Lower leg skin (tissue), 4 donors: ENCODE results near the gene POC1A. TPM values are rescaled to one million over a fixed set of nuclear protein-coding genes. Genes with fewer than 3 reads are reported as not detected.

Source experiments
- DNase-seq, 2 donors: peaks; one replicate each; pipeline ENCODE4 v3.0.0-alpha.2; 2019; ENCODE audit warnings: low spot score in 2 of 2
- H3K4me3 ChIP-seq: fragments of 200-600 bp; sonication (generic); 2 replicates; pipeline ENCODE4 v1.5.1; 2017; ENCODE audit warnings: mild to moderate bottlenecking, low read depth; ENCODE audit not compliant: poor library complexity, severe bottlenecking
- POLR2A ChIP-seq, 2 donors: fragments of 450-650 bp; IDR thresholded peaks; one replicate each; pipeline ENCODE4 v1.6.1; 2016 to 2017; ENCODE audit warnings: antibody characterized with exemption in 2 of 2, mild to moderate bottlenecking in 1 of 2, moderate library complexity in 1 of 2
- WGBS, 2 donors: methylation state at CpG; one replicate each; pipeline ENCODE4 v1.1.5; 2018; 5-methylcytosine and 5-hydroxymethylcytosine counted together
- intact Hi-C: fragments of 100-400 bp; cut with DNase I; formaldehyde crosslinking; loops from one replicate; pipeline ENCODE4 v1.15.0; 2023; ENCODE audit warnings: low total_unique reads
- total RNA-seq, 4 donors: library from RNA; depleted of rRNA; stranded (reverse); fragments of >200 nt; gene quantifications; one replicate each; pipeline ENCODE4 v1.1.0, GENCODE V29; 2016
- TF ChIP-seq, protein P1 (sequence below), 3 donors: fragments of 450-650 bp; IDR thresholded peaks; one replicate each; pipeline ENCODE4 v1.5.1; 2016; ENCODE audit warnings: antibody characterized with exemption in 3 of 3, mild to moderate bottlenecking in 3 of 3, moderate library complexity in 2 of 3

Gene POC1A
- total RNA-seq, 4 donors from 2014 or later: 1.6 to 4.9 (median 1.9) TPM

DNA sequence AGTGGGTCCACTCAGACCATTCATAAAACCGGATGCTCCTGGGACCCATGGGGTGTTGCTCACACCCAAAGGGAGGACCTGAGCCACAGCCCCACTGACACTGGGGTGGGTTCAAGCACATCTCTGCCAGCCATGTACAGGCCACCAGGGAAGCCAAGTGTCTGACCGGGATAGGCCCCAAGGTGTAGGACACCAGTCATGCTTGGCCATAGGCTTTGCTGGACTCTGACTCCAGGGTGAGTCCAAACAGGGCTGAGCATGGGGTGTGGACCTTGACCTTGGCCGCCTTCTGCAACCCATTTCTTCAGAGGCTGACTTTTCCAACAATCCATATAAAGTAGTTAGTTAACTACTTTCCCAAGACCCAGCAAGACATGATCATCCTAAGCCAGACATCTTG is 66.5 kb downstream of the POC1A start:
- DNase-seq: no peak
- H3K4me3 ChIP-seq: no peak overlapping the region
- intact Hi-C loops: no loop called here
- no peak for TF ChIP-seq POLR2A (IDR thresholded peaks at IDR 0.05)
- TF ChIP-seq, protein P1, sequence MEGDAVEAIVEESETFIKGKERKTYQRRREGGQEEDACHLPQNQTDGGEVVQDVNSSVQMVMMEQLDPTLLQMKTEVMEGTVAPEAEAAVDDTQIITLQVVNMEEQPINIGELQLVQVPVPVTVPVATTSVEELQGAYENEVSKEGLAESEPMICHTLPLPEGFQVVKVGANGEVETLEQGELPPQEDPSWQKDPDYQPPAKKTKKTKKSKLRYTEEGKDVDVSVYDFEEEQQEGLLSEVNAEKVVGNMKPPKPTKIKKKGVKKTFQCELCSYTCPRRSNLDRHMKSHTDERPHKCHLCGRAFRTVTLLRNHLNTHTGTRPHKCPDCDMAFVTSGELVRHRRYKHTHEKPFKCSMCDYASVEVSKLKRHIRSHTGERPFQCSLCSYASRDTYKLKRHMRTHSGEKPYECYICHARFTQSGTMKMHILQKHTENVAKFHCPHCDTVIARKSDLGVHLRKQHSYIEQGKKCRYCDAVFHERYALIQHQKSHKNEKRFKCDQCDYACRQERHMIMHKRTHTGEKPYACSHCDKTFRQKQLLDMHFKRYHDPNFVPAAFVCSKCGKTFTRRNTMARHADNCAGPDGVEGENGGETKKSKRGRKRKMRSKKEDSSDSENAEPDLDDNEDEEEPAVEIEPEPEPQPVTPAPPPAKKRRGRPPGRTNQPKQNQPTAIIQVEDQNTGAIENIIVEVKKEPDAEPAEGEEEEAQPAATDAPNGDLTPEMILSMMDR (IDR thresholded peaks at IDR 0.05): no peak
- 96 to 99% methylated on average over 3 of the region's 3 CpGs for WGBS, 2 donors

DNA sequence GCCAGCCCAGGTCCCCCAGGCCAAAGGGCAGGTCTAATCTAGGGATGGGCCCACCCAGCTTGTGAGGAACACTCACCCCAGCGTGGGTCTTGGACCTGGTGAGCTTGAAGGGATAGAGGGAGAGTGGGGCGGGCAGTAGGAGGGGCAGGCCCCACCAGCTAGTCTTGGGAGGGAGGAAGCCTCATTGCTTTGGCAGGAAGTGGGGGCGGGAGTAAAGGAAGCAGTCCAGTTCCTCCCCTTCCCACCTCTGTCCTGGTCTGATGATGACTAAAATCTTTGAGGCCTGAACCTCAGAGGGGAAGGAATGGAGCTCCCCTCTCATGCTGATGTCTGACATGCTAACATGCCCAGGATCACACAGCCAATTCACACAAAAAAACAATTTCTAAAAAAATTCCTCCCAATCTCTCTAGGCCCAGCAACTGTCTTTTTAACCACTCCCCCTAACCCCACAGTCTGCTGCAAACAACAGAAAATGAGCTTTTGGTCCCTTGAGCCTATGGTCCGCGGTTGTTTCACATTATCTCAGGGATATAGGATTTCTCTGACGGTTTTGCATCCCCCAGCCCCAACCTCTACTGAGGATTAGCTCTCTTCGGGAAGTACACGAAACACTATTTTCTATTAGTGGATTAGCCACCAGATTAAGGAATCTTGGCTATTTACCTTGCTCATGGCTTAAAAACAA is 67.1 kb downstream of the POC1A start:
- TF ChIP-seq, protein P1 (IDR thresholded peaks at IDR 0.05): no peak
- no peak for TF ChIP-seq POLR2A (IDR thresholded peaks at IDR 0.05)
- no peak overlapping the region for H3K4me3 ChIP-seq
- whole genome bisulfite sequencing, 2 donors: 86 to 88% methylated on average over 8 of the region's 8 CpGs
- intact Hi-C loops: no loop called here
- DNase-seq: no peak

DNA sequence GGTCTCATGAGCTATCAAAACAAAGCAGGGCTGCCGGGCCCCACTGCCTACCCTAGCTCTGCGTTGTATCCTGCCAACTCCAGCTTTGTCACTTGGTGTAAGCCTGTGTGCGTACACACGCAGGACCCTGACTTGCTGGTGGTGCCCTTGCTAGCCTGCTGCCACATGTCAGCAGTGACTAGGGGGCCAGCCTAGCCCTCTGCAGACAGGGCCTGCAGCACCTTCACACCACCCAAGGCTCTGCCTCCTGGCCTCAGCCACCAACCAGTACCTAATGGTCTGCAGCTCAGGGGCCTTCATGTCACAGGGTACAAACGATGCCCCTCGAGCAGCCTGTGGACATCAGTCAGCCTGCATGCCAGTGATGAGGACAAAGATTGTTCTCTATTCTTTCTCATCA is 67.8 kb downstream of the POC1A start:
- no peak overlapping the region for H3K4me3 ChIP-seq
- intact Hi-C loops: no loop called here
- TF ChIP-seq, protein P1 (IDR thresholded peaks at IDR 0.05): no peak
- no peak for TF ChIP-seq POLR2A (IDR thresholded peaks at IDR 0.05)
- WGBS, 2 donors: 94 to 97% methylated on average over 6 of the region's 6 CpGs
- DNase-seq: no peak

DNA sequence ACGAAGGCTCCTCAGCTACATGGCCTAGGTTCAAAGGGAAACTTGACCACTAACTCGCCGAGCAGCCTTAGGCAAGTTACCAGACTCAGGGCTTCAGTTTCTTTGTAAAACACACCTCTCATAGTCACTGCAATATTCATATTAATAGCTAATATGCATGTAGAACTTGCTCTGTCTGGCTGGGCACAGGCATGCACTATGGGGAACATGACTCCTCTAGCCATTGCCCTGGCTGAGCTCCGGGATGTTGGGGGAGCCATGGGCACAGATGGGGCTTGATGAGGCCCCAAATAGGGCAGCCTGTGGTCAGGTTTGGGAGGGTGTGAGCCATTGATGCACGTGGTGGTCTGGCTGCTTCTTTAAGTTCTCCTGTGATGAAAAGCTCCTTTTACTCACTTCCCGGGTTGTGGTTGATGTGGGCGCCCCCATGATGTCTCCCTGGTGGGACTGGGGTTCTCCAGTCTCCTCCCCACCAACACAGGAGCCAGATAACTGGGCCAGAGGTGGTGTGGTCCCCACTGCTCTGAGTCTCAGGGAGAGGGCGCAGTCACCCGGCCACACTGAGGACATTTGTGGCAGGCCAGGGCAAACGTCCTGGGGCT is 68.4 kb downstream of the POC1A start:
- intact Hi-C loops: no loop called here
- TF ChIP-seq POLR2A (IDR thresholded peaks at IDR 0.05): no peak
- TF ChIP-seq, protein P1 (IDR thresholded peaks at IDR 0.05): no peak
- WGBS, 2 donors: 81 to 94% methylated on average over 10 of the region's 10 CpGs
- no peak for DNase-seq
- H3K4me3 ChIP-seq: no peak overlapping the region

DNA sequence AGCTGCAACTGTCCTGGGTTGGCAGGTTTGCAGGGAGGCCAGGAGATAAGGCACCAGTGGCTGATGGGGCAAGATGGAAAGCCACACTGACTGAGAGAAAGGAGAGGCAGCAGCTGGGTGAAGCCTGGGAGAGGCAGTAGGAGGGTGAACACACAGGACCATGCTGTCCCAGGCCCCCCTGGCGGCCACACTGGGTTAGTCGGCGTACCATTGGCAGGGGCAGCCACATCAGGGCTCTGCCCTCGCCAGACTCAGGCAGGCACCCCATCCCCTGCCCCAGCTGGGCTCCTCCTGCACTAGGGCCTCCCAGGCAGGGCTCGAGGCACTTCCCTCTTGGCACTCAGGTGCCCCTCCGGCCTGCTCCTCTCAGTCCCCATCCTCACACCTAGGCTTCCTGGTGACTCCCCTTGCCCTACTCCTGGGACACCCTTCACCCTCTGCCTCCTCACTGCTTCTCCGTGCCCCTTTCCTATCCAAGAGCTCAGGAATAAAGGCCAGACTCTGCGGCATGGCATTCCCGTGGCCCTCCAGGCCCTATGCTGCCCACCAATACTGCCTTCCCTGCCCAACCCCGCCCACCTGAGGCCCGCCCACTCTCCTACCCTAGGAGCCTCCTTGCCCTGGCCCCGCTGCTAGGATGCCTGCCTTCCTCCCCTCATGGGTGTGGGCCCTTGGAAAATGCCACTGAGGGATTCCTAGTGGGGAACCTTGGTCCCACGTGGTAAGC is 69.1 kb downstream of the POC1A start:
- TF ChIP-seq POLR2A (IDR thresholded peaks at IDR 0.05): no peak
- TF ChIP-seq, protein P1 (IDR thresholded peaks at IDR 0.05): no peak
- no peak for DNase-seq
- whole genome bisulfite sequencing, 2 donors: 90 to 93% methylated on average over 12 to 13 of the region's 13 CpGs
- no peak overlapping the region for H3K4me3 ChIP-seq
- intact Hi-C loops: no loop called here
